GM12872 (cell line): ENCODE measurements around the gene GFRA4.

ENCODE experiments used
- TF ChIP-seq, protein P1 (sequence below): IDR thresholded peaks from 3 replicates; pipeline ENCODE4 v1.5.1; 2011; ENCODE audit warnings: low read depth, mild to moderate bottlenecking, low read length, moderate library complexity; ENCODE audit not compliant: insufficient read depth

Gene GFRA4

DNA sequence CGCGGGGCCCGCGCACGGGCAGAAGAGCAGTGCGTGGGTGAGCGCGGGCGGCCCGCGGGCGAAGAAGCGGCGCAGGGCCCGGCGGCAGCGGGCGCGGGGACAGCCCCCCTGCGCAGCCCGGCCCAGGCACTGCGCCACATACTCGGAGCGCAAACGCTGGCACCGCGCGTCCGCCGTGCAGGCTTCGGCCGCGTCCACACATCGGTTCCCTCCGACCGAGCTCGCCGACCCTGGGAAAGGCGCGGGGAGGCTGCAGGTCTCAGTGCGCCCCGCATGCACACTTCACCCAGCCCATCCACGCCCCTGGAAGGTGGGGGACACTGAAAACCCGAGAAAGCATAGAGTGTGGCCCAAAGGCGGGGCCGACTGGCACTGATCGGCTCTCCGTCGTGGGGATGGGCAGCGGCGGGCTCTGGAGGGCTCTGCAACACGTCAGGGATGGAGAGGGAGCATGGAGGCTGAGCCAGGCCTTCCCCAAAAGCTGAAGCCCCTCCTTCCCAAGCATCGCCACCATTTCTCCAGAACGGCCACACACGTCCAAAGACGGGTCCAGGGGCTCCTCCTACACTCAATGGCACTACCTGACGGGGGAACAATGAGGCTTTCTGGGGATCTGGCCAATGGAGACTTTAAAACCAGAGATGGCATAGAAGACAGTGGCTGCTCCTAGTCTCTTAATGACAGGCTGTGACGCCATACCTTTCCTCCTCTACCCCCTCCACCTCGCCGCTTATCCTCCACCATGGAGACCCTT, 2.0 kb downstream of the GFRA4 start:
- TF ChIP-seq, protein P1, sequence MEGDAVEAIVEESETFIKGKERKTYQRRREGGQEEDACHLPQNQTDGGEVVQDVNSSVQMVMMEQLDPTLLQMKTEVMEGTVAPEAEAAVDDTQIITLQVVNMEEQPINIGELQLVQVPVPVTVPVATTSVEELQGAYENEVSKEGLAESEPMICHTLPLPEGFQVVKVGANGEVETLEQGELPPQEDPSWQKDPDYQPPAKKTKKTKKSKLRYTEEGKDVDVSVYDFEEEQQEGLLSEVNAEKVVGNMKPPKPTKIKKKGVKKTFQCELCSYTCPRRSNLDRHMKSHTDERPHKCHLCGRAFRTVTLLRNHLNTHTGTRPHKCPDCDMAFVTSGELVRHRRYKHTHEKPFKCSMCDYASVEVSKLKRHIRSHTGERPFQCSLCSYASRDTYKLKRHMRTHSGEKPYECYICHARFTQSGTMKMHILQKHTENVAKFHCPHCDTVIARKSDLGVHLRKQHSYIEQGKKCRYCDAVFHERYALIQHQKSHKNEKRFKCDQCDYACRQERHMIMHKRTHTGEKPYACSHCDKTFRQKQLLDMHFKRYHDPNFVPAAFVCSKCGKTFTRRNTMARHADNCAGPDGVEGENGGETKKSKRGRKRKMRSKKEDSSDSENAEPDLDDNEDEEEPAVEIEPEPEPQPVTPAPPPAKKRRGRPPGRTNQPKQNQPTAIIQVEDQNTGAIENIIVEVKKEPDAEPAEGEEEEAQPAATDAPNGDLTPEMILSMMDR, result no peak

- TF ChIP-seq, protein P1, result no peak
Observed at GRCh38 chr20:3660262-3661059, 2.7 kb downstream of the GFRA4 start.

DNA sequence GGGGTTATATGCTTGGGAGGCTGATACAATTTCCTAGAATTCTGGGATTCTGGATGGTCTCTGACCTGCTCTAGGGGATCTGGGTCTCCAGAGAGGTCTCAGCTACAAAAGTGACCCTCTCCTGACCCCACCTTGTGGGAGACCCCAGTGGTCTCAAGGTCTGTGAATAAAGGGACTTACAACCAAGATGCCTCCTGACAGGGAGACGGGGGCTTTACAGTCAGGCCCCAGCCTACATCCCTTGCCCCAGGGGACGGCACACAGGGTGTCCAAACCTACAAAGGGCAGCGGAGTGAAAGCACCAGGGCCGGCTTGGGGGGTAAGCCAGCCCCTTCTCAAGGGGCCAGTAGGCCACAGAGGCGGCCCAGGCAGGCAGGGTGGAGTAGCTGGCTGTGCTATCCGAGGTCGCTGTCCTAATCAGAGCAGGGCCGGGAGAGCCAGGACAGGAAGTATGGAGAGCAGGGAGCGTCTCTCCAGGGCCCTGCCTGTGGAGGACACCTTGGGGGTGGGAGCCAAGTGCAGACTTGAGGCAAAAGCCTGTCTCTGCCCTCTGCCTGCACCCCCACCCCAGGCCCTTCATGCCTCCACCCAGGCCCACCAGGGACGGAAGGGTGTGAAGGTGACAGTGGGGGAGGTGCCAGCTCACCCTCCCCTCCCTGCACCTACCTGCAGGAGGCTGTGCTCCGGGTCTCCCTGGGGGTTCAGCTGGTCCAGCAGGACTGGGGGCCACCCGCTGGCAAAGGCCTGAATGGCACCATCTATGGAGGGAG, 3.5 kb downstream of the GFRA4 start:
- TF ChIP-seq, protein P1, result peak; percentile 28; the same call in 1 of the 3 replicates

GRCh38 chr20:3658716-3659491, 4.3 kb downstream of the GFRA4 start:
- TF ChIP-seq, protein P1, result no peak

DNA sequence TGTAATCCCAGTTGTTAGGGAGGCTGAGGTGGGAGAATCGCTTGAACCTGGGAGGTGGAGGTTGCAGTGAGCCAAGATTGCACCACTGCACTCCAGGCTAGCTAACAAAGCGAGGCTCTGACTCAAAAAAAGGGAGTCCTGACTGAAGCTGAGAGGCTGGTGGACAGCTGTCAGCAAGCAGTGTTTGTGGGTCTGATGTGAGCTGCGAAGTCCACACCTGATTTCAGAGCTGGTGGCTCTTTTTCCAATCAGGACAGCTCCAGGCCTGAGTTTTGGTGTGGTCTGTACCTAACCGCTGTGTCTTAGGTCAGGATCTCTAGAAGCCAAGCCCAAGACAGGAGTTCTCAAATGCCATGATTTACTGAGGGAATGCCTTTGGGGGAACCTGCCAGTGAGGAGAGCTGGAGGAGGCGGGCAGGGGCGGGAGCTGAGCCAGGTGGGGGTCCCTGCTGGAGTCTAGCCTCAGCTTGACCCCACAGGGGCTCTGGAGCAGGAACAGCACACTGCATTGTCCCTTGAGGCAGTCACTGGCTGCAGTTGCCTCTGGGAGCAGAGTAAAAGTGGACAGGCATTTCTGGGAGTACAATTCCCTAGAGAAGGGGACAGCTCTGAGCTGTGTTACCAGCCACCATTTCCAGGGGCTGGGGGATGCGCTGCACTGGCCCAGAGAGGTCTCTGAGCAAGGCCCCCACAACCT, 5.0 kb downstream of the GFRA4 start:
- TF ChIP-seq, protein P1, result no peak

DNA sequence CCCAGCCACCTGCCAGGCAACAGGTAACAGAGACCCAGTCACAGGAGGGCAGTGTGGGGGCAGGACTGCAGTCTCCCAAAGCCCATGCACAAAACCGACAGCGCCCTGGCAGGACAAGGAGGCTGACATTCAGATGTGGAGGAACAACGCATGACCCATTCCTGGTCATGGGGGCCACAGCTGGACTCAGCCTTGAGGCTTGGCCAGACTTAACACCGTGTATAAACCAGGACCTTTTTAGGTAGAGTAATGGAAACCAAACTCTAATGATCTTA, 8.1 kb downstream of the GFRA4 start:
- TF ChIP-seq, protein P1, result no peak
